HG03045 (cell line): ENCODE measurements around the gene FKBP6.
"Not testable (repeated sequence)": the region's sequence is repeated elsewhere in the genome, so short reads cannot be mapped to it uniquely, and the experiment has no call there.

ENCODE experiments used
- ATAC-seq: cut with Tn5 transposase; IDR thresholded peaks from one replicate; pipeline ENCODE4 v1.9.1; 2021; ENCODE audit warnings: mild to moderate bottlenecking, moderate library complexity; ENCODE audit not compliant: unreplicated experiment

Gene FKBP6

DNA sequence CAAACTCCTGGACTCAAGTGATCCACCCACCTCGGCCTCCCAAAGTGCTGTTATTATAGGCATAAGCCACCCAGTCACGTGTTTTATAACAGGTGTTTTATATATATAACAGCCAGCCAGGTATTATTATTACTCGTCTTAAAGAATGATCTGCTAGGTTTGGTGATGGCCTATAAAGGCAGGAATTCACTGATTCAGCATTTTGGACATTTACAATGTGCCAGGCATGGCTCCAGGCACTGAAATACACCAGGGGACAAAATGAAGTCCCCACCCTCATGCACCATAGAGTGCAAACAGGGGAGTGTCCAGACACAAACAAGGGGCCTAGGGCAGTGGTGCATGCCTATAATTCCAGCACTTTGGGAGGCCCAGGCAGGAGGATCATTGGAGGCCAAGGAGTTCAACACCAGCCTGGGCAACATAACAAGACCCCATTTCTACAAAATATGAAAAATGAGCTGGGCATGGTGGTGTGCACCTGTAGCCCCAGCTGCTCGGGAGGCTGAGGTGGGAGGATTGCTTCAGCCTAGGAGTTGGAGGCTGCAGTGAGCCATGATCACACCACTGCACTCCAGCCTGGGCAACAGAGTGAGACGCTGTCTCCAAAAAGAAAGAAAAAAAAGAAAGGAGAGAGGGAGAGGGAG is 4.4 kb upstream of the FKBP6 start:
- not testable (repeated sequence) for ATAC-seq

DNA sequence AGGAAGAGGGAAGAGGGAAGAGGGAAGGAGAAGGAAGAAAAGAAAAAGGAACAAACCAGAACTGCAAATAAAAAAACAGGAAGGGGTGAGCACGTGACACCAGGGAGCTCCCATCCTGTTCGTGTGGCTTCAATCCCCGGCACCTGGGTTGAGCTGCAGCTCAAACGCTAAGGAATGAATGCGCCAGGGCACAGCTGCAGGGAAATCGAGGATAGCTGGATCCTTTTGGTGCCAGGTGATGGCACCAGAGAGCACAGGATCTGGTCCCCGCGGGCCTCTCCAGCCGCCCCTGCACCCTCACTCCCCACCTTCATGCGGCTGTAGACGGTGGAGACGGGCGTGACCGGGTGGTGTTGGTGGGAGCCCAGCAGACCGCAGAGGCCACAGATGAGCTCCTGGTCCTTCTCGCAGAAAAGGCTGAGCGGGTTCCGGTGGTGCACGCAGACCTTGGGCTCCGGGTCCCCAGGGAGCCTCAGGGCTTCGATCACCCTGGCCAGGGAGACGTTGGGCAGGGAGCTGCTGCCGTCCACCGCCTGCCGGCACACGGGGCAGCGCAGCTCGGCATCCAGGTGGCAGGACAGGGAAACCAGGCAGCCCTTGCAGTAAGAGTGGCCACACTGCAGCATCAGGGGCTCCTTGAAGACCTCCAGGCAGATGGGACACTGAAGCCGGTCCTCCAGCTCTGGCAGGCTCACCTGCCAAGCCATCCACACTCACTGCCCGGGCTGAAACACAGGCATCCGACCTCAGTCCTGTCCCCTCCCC is 3.7 kb upstream of the FKBP6 start:
- not testable (repeated sequence) for ATAC-seq

DNA sequence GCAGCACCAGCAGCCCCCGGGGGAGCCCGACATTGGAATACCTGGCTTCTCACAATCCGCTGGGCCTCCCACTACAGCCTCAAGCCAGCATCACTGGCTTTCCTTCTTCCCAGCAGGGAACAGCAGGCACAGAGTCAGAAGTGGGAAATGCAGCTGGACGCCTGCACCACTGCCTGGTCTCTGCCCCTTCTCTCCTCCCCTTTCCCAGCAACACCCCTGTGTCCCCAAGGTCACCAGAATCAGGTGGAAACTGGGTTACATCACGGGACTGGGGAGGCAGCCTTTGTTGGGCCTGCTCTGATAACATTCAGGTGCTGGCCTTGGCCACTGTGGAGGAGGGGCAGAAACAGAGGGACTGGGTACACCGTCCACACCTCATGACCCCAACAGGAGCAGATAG is 2.5 kb upstream of the FKBP6 start:
- not testable (repeated sequence) for ATAC-seq

DNA sequence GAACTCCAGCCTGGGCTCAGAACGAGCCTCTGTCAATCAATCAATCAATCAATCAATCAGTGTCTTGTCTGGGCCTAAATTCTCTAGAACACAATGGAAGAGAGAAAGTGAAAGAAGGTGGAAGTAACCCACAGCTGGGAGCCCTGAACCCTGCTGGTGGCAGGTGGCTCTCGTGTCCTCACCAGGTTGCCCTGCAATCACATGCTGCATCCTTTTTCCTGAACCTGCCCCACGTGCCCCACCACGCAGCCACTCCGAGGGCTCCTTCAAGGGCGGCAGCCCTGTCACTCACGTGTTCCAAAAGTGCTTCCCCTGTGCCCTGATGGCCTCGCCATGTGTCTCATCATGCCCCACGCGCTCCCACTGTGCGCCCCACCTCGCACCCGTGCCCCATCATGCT is 512 bp upstream of the FKBP6 start:
- ATAC-seq, result not testable (repeated sequence)

DNA sequence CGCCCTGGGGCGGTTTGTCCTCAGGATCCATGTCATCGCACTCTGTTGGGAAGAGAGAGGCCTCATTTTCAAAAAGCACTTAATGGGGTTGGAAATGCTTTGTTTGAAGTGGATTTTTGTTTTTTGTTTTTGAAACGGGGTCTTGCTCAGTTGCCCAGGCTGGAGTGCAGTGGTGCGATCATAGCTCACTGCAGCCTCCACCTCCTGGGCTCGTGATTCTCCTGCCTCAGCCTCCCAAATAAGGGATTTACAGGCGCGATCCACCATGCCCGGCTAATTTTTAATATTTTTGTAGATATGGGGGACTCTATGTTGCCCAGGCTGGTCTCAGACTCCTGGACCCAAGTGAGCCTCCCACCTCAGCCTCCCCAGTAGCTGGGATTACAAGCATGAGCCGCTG is 735 bp downstream of the FKBP6 start:
- ATAC-seq, result no peak

DNA sequence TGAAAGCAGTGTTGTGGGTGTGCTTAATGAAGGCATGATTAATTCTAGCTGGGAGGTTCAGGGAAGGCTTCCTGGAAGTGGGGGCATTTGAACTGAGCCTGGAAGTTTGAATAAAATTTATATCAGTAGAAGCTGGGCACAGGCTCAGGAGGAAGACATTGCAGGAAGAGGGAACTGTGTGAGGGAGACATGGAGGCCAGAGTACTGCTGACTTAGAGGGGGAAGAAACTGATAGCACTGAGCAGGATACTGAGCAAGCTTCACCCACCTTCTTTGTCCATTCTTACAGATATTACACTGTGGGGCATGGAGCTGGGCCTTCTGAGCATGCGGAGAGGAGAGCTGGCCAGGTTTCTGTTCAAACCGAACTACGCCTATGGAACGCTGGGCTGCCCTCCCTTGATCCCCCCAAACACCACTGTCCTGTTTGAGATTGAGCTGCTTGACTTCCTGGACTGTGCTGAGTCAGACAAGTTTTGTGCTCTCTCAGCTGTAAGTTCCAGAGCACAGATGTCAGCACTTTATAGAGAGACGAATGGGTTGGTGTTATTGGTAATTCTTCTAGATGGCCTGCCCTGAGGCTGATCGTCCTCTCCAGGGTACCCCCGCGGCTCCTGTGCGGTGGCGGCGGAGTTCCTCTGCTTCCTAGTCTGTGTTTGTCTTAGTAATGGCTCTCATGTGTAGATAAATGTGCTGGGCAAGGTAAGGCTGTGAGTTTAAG is 2.1 kb downstream of the FKBP6 start:
- ATAC-seq, result no peak

DNA sequence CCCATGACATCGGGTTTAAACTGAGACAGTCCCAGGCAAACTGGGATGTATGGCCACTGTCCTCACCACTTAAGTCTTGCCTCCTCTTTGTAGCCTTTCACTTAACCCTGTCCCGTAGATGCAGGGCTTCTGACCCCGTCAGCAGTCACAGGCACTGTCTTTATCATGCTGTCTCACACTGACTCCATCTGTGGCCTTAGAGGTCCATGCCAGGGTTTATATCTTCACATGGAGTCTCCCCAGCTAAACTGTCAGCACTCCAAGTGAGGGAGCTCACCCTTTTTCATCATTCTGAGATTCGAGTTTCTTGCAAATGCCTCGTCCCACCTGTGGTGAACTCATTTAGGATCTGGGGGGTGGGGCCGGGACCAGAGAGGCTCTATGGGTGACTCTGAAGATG is 2.8 kb downstream of the FKBP6 start:
- no peak for ATAC-seq

DNA sequence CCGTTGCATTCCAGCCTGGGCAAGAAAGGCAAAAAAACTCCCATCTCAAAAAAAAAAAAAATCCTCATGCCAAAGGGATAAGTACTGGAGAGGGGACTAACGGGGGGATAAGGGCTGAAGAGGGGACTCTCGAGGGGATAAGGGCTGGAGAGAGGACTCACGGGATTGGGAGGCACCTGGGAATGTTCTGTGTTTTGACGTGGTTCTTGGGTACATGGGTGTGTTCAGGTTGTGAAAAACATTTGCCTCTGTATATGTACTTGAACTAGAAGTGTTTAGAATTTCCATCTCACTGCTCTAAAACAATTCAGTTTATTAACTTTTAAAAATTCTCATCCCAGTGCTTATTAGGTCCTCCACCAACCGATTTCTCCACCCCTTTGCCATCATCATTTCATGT is 4.5 kb downstream of the FKBP6 start:
- ATAC-seq, result no peak

DNA sequence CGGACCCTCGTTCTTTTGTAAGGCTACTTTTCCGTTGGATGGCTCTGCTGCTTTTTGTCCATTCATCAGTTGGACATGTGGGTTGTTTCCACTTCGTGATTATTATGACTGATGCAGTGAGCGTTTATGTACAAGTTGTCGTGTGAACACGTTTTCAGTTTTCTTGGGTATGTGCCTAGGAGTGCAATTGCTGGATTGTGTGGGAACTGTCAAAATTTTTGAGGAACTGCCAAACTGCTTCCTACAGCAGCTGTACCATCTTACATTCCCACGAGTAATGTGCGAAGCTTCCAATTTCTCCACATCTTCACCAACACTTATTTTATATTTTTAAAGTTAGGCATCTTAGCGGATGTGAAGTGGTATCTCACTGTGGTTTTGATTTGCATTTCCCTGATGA is 10.4 kb downstream of the FKBP6 start:
- no peak for ATAC-seq

DNA sequence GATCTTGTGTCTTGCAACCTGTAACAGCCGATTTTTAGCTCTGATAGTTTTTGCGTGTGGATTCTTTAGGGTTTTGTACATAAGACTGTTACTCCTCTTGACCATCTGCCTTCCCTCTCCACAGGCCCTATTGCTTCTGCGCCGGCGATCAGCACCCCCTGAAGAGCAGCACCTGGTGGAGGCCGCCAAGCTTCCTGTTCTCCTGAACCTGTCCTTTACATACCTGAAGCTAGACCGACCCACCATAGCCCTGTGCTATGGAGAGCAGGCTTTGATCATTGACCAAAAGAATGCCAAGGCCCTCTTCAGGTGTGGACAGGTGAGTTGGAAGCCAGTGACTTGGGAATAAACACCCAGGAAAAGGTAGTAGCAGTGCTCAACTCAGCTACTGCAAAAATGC is 12.6 kb downstream of the FKBP6 start:
- no peak for ATAC-seq

DNA sequence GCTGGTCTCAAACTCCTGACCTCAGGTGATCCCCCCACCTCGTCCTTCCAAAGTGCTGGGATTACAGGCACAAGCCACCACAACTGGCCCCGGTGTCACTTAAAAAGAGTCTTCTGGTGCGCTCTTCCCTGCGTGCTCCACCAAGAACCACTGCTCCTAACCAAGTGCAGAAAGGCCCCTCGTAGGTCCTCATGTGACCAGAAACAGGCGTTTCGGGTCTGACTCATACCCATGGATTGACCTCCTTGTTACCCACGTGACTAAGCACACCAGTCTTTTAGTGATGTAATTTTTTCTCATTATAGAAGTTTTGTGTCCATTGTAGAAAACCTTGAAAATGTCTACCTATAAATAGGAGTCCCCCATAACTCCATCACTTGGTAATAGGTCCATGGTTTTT is 13.9 kb downstream of the FKBP6 start:
- no peak for ATAC-seq

DNA sequence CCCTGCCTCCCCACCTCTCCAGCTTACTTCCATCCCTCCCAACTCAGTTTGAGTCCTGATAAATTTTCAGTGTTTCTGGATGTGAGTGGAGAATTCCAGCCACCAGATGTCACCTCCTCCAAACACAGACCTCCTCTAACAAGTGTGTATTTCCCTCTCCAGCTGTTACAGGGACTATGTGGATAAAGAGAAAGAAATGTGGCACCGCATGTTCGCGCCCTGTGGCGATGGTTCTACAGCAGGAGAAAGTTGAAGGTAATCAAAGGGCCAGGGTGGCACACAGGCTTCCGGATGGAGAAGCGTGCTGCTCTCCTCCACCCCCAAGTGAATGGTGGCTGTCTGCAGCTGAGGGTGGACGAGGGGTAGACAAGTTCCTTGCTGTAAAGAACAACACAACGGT is 14.7 kb downstream of the FKBP6 start:
- no peak for ATAC-seq

DNA sequence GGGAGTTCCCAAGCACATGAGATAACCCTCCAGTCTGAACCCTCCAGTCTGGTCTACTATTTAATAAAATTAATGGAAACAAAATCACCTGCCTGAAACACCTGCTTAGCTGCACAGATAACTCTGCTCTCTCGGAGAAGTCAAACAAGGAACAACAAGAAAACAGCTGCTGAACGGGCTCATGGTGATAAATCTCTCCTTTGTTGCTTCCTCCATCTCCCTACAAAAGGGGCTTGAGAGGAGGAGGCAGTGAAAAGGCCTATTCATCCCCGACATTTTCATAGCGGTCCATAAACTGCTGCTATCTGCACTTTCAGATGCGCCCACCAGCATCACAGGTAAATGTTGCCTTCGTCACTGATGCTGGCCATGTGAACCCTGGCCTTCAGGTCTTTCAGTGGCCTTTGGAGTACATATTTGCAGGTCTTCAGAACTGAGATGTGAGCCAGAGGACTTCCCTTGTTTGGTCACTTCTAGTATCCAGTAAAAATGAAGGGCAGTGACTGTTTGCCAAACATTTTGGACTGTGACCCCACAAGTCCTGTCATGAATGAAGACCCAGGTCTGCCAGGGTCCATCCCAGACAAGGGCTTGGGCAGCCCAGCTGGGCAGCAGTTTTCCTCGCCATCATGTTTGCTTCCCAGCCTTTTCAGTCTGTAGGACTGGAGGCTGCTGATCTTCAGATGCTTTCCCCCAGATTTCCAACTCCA is 15.9 kb downstream of the FKBP6 start:
- no peak for ATAC-seq

DNA sequence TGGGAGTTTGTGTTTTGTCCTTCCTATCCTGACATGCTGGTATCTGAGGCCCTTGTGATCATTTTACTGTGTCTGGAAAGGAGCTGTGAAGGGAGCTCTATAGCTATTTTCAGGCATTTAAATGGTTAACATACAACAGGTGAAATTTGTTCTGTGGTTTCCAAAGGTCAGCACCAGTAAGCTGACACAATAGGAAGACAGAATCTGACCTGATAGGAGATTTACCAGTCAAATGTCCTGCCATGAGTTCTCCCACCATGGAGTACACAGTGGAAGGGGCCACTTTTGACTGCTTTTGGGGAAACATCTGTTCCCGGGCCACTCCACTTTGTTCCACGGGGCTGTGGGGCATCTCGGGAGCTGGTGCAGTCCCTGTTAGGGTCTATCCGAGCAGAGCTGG is 17.6 kb downstream of the FKBP6 start:
- no peak for ATAC-seq

DNA sequence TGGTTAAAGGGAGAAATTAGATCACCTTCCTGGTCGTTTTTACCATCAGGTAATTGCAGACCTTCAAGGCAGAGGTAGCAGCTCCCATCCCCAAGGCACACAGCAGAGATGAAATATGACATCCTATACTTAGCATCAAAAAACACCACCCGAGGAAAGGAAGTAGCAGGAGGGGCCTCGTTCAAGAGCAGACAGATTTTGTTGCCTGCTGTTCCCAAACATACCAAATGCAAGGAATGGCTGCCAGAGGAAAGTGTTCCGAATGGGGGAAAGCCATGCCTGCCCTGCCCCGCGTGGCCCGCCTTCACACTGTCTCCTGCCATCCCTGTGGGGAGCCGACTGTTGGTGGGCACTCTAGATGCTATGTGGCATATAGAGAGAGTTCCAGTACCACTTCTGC is 18.0 kb downstream of the FKBP6 start:
- ATAC-seq, result no peak

DNA sequence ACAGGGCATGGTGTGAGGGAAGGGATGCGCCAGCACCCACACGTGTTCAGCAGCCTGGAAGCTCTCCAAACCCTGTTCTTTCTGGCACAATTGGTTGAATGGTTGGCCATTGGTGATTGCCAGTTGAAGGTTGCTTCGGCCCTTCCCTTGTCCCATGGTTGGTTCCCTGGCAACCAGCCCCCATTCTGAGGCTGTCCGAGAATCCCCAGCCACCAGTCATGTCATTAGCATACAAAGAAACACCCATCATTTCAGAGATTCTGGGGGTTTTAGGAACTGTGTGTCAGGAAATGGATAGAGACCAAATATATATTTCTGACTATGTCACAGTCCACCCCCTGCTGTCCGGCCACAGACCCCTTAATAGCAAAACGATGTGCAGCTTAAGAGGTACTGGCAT is 21.8 kb downstream of the FKBP6 start:
- ATAC-seq, result no peak

DNA sequence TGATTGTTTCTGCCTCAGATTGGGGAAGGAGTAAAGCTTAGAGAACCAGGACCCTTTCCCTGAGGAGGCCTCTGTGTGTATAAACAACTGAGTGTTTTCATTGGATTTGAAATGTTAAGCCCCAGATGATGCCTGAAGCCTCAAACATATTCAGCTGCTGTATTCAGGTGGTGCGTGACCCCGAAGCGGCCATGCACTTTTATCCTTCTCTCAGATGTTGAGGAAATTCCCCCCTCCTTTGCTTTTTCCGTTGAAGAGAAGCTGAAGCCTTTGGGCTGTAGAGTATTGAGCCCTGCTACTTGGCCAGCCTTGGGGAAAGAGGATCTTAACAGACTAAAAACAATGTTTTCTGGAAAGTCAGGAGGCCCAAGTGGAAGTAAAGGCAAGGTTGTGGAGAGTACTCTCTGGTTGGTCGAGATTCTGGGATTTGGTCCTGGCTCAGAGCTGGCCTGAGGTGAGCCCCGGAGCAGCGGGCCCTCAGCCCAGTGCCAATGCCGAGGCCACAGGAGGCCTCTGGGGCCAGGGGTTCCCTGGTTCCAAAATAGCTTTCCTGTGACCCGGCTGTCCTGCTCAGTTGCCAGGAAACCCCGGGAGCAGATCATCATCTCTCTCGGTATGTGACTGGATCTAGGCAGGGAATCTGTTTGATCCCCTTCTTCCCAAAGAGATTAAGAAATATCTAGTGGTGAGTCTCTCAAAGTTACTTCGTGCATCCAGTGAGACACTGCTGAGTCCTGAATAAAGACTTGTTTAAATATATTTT is 22.5 kb downstream of the FKBP6 start:
- no peak for ATAC-seq

DNA sequence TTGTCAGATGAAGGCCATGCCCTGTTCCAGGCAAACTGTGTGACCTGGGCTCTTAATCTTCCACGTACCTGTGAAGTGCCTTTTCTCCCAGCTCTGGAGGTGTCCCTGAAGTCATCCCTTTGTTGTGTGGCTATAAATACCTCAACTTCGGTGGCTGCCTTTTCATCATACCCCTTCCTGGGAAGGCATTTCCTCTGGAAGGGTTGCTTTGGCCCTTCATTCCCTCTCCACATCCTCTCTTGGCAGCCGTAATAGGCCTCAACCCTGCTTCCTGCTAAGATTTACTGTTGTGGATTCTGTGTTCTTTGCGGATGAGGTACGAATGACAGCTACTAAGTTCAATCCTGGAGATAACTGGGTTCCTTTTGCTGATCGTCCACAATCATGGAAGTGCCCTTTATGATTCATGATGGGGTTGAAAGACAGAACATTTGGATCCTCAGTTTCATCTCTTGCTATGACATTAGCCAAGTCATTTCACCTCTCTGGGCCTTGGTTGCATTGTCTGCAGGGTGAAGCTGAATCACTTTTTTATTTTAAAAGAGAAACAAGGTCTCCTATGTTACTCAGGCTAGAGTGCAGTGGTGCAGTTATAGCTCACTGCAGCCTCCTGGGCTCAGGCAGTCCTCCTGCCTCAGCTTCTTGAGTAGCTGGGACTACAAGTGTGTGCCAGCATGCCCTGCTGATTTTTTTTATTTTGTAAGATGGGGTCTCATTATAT is 23.6 kb downstream of the FKBP6 start:
- no peak for ATAC-seq

DNA sequence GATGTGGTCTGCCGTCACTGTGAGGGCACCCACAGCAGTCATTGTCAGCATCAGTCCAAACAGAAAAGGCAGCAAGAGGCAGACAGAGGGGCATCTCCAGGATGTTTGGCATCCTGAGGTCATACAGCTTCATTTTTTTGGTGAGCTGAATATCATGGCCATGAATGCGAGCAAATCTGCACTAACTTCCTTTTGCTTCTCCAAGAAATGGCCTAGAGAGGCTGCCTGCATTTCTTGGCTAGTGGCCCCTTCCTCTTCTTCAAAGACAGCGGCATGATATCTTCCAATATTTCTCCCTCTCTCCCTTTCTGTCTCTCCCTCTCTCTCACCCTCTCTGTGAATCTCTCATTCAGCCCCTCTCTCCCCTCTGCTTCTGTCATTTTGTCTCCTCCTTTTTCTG is 24.8 kb downstream of the FKBP6 start:
- no peak for ATAC-seq

DNA sequence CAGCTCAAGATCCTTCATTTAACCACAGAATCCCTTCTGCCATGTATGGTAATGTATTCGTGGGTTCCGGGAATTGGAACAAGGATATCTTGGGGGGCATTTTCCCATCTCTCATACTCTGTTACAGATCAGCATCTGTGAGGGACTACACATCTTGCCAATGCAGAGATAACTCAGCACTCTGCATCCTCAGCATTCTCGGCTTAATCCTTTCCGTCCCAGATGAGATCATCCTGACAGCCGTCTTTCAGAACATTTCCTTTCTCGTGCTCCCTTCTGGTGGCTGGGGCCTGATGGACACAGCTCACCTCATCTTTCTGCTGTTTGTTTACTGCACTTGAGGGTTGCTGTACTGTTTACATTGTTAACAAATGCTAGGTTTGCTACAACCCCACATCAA is 25.3 kb downstream of the FKBP6 start:
- no peak for ATAC-seq
